ENCODE results near the gene CRKL.

Gene CRKL

DNA sequence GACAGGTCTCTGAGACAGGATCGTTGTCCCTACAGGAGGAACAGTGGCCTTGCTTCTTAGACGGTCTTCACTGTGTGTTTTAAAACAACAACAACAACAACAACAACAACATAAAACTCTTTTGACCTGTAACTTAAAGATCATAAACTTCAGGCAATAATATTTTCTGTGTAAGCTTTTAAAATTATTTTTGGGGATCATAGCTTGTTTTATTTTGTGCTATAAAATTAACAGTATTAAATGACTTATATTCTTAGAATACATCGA lies 36.1 kb downstream of the CRKL start:
- DNase-seq = no peak

DNA sequence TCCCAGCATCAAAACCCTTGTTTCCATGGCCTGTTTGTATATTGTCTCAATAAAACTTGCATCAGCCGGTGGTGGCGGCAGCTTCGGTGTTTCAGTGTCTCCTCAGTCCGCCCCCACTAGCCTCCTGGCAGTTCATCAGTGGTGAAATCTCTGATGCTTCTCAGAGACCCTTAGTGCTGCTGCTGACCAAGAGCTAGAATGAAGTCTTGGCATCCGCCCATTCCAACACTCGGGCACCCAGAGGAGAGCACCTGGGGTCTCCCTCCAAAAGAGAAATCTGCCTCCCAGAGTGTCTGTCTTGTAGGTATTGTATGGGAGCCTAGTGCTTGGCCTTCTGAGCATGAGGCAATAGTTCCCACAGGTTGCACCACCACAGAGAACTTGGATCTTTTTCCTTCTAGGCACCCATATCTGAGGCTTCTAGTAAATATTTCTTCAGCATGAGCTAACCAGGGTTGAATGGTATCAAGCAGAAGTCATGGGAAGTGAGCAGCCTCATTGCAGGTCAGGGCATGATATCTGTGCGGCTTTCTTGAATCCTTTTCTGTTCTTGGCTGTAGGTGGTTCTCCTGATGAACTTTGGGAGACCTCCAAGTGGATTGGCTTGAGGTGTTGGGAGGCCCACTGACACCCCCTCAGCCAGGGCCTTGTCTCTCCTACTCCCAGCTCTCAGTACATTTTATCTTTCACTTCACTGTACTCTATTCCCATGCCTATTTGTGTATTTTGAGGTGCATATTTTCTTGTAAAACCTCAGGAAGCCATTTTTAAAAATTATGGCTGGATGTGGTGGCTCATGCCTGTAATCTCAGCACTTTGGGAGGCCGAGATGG lies 36.7 kb downstream of the CRKL start:
- no peak for DNase-seq

DNA sequence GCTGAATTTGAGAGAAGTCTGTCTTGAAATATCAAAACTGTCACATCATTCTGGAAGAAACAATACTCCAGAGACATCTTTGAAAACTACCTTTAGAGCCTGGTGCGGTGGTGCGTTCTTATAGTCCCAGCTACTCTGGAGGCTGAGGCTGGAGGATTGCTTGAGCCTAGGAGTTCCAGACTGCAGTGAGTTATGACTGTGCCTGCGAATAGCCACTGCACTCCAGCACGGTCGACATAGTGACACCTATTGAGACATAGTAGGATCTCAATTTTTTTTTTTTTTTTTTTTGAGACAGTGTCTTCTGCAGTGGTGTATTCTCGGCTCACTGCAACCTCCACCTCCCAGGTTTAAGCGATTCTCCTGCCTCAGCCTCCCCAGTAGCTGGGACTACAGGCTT lies 38.3 kb downstream of the CRKL start:
- no peak for DNase-seq

DNA sequence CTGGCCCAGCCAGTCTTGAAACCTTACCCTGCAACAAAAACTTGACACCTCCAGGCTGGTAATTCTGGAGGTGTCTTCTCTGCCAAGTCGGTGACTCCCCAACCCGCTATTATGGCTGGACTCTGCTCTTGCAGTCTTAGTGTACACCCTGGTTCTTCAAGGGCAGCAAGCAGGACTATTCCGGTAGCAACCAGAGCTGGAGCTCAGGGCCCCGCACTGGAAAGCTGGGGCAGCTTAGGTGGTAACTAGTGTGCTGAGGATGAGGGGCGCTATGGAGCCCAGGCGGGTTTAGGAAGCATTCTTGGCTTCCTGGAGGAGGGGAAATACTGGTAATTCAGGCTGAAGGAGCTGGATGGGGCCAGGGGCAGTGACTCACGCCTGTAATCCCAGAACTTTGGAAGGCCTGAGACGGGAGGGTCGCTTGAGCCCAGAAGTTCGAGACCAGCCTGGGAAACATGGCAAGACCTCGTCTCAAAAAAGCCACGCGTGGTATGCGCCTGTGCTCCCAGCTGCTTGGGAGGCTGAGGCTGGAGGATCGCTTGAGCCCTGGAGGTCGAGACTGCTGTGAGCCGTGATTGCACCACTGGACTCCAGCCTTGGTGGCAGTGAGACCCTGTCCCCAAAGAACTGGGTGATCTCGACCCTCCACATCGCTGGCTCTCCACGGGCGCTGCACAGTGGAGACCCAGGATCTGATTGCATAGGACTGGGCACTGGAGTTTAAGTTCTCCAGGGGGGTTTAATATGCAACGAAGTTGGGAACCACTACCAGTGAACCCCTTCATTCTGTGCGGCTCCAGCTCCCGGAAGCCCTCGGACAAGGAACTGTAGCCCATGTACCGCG lies 39.3 kb downstream of the CRKL start:
- no peak for DNase-seq

DNA sequence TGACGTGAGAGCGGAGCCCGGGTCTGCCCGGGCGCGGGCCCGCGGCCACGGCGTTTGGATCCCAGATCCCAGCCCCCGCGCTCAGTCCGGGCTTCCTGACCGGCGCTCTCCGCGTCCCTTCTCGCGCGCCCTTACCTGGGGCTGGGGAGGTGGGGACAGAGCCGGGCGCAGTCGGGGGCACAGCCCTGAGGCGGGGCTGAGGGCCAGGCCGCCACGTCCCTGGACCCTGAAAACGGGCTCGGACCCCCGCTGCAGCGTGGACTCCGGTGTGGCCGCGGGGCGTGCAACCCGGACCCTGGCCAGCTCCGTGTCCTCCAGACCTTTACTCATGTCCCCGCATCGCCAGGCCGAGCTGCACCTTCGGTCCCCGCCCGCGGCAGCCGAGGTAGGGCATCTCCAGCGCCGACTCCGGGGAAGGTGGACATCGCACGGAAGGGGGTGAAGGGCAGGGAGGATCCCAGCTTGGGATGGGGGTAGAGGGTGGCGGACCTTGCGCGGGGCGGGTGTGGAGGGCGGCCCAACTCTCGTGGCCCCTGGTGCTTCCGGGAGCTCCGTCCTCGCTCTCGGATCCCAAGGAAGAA lies 40.0 kb downstream of the CRKL start:
- no peak for DNase-seq

DNA sequence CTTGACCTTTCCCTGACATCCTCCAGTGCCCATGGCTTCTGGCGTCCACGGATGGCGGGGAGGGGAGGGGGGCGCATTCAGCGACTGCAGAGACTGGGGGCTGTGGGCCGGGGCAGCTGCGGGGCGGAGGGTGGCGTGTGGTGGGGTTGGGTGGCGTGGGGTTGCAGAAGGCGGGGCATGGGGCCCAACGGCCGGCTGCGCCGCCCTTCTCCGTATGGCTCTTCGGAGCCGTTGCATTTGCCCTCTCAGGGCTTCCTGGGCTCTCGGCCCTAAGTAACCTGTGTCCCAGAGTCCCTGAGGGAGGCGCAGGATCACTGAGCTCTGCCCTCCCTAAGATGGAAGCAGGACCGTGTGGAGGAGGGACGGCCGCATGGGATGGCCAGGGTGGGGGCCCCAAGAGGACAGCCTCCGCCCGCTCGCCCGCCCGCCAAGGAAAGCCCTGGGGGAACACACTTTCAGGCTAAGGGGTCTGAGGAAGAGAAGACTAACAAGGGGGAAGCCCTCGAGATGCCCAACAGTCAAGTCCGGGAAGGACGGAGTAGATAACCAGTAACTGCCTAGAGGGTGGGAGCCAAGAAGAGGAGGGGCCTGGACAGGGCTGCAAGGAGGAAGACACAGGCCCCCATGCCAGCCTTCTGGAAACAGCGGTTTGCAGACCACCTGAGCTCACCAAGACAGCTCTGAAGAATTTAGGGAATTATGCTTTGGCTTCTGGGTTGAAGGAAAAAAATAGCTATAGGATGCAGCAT lies 40.6 kb downstream of the CRKL start:
- no peak for DNase-seq

DNA sequence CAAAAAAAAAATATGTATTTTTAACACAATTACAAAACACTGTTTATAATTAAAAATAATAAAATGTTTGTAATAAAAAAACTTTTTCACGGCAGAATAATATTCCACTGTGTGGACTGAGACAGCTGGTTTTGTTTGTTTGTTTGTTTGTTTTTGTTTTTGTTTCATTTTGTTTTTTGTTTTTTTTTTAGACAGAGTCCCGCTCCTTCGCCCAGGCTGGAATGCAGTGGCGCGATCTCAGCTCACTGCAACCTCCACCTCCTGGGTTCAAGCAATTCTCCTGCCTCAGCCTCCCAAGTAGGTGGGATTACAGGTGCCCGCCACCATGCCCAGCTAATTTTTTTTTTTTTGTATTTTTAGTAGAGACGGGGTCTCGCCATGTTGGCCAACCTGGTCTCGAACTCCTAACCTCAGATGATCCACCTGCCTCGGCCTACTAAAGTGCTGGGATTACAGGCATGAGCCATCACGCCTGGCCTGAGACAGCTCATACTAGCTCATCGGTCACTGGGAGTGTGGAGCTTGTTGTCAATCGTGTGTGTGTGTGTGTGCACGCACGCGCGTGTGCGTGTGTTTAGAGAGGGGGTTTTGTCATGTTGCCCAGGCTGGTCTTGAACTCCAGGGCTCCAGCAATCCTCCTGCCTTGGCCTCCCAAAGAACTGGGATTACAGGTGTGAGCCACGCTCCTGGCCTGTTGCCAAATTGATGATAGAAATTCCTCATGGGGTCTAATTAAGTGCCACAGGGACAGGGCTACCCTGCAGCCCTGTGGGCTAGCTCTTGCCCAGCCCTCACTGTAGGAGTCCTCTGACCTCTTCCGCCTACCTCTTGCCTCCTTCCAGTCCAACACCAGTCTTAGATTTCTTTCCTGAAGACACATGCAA lies 42.6 kb downstream of the CRKL start:
- no peak for DNase-seq

DNA sequence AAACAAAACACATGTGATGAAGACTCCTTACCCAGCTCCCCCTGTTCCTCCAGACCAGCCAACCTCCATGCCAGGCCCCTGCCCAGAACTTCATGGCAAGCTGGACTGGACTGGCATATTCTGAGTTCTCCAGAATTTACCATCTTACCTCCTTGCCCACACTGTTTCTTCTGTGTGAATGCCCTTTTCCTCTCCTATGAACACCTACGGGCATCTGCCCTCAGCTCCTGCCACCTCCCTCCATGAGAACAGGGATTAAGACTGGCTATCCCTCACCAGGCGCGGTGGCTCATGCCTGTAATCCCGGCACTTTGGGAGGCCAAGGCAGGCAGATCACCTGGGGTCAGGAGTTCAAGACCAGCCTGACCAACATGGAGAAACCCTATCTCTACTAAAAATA lies 43.4 kb downstream of the CRKL start:
- no peak for DNase-seq

DNA sequence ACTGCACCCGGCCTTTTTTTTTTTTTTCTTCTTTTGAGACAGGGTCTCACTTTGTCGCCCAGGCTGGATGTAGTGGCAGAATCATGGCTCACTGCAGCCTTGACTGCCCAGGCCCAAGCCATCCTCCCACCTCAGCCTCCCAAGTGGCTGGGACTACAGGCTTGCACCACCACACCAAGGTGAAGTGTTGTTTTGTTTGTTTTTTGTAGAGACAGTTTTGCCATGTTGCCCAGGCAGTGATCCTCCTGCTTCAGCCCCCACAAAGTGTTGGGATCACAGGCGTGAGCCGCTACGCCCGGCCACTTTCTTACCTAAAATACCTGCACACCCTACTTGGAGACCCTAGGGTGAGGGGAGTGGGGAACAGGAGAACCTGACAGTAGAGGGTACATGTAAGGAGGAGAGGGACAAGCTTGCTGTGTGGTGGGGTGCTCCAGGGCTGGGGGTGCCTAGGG lies 45.3 kb downstream of the CRKL start:
- no peak for DNase-seq

DNA sequence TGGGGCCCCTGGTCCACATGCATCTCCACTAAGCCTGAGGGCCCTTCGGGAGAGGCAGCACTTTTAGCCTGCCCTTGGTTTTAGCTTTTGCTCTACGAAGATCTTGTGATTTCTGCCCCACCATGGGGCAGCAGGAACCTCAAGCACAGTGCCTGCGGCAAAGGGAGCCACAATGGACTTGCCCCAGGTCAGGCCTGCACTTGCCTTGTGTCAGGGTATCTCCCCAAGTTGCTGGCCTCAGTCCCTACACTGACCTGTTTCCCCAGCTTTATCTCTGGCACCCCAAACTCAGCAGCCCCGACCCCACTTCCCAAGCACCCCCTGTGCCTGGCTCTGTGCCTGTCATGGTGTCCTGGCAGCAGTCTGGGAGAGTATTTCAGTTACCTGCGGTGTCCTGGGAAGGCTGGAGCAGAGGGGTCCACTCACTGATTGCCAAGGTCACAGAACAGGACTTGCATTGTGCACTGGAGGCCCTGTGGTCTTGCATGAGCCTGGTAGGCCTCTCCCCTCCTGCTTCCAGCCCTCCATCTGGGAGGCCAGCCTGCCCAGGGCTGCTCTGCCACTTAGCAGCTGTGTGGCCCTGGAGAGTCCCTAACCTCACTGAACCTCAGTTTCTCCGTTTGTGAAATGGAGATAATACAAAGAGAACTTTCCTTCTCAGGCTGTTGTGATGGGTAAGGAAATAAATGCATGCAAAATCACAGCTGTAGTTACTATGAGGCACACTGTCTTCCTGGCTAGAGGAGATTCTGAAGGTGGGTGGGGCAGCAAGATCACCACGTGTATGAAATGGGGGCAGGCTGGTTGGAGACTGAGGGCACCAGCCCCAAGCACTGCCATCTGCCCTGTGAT lies 46.2 kb downstream of the CRKL start:
- no peak for DNase-seq

DNA sequence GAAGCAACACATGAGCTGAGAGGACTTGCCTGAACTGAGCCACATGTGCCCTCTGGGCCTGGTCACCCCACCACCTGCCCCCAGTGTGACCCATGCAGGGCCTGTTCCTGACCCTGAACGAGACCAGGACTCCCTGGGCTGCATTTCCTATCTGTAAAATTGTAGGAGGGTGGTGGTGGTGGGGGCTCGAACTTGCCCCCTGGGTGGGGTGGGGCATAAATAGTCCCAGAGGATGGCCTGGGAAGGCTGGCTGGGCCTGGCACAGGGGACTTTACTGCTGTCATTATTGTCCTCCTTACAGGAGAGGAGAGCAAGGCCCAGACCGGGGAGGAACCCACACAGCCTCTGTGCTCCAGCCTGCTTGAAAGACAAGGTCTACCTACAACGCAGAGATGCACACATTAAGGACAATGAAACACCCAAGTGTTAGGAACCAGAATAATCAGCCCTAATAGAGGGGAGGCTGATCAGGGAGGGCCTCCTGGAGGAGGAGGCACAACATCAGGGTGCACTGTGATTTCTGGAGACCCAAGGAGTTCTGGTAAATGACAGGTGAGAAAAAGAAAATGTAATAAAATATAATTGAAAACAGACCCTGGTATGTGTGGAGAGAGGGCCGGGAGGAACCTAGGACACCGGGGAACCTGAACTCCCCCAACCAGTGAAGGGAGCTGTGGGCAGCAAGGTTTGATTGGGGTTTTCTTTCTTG lies 47.0 kb downstream of the CRKL start:
- no peak for DNase-seq

DNA sequence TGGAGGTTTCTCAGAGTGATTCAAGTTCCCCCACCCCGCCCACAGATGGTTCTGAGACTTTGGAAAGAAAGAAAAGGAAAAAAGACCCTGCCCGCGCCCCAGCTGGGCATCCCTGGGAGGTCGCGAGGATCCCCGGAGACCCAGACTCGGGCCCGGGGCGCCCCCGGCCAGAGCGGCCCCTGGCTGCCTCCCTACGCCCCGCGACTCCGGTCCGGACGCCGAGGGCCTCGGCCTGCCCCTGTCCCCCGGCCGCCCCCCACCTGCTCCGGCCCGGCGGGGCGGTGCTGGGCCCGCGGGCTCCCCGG lies 47.5 kb downstream of the CRKL start:
- no peak for DNase-seq

DNA sequence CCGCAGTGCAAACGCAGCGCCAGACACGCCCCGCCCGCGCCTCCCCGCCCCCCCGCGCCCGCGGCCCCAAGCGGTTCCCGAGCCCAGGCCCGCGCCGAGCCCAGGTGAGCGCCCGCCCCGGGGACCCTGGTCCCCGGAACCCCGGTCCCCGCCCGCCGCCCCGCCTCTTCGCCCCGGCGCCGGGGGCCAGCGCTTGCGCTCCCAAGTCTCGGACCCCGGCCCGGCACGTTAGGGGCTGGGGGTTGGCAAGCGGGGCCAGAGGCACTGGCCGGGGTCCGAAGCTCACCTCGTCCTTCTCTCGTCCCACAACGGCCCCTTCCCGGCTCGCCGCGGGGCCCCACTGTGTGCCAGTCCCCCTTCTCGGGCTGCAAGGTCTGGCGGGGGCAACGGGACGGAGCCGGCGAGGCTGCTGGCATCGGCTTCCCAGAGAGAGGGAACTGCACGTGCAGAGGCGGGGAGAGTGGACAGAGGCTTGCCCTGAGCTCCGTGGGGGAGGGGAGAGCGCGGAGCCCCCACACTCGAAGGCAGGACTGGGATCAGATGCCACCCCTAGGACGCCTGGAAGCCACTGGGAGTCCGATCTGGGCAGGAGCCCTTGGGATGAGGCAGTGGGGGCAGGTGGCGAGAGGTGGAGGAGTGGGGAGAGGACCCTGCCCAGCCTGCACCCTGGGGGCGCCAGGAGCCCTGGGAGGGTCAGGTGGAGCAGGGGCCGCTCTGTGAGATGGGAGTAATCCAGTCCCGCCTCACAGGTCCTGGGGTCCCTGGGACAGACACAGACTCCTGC lies 48.1 kb downstream of the CRKL start:
- no peak for DNase-seq

DNA sequence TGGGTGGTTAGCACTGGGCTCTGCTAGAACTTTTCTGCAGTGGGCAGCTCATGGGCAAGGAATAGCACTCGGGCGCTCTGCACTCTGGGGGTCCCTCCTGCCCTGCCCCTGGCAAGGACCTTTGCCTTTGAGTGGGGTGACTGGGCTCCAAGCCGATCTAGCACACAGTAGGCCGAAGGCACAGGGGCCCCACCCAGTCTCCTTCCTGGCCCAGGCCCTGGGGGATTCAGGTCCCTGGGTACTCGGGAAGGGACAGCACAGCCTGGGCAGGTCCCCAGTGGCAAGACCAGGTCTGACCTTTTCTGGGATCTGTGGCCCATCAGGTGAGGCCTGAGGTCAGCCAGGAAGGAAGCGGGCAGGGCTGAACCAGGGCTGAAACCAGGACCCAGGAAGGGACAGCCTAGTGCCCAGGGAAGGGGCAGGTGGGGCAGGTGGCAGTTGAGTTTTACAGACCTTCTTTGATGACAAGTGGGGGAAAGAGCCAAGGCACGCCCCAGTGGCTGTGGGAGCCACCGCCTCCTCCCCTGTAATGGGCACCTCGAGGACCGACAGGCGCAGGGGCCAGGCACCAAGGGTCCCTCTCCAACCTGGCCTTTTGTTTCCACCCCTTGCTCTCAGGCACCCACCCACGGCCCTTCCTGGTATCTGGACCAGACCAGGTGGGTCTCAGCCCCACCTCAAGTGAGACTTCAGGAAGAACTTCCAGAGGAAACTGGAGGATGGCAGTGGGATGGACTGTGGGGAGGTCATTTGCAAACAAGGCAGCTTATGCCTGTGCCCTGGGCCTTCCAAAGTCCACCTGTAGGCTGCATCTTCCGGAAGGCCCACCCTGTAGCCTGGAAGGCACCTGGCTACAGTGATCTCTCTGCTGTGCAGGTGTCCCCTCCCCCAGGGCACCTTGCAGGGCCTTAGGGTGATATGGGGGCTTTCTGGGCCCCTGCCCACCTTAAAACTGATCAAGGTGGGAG lies 49.0 kb downstream of the CRKL start:
- no peak for DNase-seq

DNA sequence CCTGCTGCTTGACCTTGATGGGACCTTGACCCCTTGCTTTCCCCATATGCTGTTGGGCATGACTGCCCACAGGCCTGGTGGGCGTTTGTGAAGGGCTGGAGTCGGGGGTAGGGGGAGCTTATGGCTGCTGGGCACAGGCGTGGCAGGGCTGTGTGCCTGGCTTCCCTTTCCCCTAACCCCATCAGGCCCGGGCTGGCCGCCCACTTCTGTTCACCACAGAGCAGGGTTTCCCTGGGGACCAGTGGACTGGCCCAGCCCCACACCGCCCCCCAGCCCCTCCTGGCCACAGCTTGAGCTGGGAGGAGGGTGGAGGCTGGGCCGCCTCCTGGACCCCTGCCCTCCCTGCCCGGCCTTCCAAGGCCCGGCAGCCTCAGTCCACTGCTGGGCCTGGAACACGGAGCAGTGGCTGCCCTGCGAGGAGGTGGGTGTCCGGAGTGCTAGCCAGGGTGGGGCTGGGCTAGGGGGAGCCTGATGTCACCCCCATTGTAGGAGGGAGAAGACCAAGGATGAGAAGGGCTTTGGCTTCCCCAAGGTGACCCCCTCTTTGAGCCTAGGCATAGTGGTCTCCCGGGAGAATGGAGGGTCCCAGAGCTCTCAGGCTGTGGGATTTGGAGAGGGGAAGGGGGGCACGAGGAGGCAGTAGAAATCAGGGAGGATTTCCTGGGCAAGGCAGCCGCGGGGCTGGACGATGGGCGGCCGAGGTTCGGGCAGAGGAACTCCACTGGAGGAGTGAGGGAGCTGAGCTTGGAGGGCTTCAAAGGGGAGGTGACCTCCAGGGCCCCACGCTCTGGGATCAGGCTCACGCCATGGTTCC lies 49.9 kb downstream of the CRKL start, which contains the start of gene AIFM3:
Gene AIFM3, plus strand, starts transcription at position 373 of the 814 bp plus-strand sequence. CDS start 690 bp downstream, outside the sequence.
- no peak for DNase-seq

DNA sequence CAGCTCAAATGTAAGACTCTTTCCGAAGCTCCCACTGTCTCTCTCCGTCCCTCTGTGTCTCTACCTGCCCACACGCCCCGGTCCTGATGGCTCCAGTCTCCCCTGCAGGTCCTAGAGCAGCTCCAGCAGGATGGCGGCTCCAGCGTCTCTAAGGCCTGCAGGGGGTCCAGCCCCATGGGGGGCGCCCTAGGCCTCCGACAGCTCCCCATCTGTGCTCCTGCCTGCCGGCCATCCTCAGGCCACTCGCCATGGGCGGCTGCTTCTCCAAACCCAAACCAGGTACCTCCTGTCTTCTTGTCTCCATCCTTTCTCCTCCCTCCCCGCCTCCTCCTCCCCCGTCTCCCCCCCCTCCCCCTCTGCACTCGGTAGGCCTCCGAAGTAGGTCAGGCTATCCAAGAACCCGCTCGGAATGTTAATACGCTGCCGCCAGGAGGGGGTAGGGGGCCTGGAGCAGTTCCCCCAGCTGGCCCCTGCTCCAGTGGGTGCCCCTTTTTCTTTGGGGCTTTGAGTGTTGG lies 50.5 kb downstream of the CRKL start:
- no peak for DNase-seq

DNA sequence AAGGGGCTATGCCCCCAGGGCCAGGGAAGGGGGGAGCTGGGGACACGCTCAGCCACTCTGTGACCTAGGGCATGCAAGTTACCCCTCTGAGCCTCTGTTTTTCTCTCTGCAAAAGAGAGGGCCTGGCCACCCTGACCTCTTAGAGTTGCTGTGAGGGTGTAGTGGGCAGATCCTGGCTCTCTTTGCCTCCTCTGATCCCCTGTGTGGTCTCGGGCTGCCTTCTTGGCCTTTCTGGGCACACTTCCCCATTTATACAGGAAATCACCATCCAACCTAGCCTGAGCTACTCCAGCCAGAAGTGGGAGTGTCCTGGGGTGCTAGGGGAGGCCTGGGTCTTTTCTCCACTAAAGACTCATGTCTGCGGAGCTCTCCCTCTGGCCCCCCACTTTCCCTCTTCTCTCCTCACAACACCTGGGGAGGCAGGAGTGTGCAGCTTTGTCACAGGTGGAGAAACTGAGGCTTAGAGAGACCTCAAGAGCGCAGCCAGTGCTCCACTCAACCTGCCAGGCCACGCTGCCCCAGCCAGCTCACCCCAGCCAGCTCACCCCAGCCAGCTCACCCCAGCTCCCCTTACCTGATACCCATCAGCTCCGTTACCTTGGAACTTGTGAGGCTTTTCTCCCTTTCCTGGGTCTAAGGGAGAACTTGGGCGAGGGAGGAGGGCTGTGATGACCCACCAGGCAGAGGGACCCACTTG lies 51.2 kb downstream of the CRKL start:
- no peak for DNase-seq
